HCT116 (cell line): ENCODE results near the gene PPP1R1A. TPM values are rescaled to one million over a fixed set of nuclear protein-coding genes. Genes with fewer than 3 reads are reported as not detected.

ENCODE experiments used
- ATAC-seq: fragments of 200-7000 bp; cut with Tn5 transposase; 2 replicates; pipeline ENCODE4 v1.9.1; 2020; ENCODE audit warnings: mild to moderate bottlenecking, moderate library complexity
- BruUV-seq: library from RNA; stranded (reverse); fragments of 400-500 nt; replicated peaks from 2 replicates; lab custom pipeline; 2021; lab: Mats Ljungman, UMichigan
- CTCF ChIA-PET: fragments of 300-600 bp; sonication (Branson Sonifier 250); formaldehyde crosslinking; loops from one replicate; lab custom pipeline; 2021; ENCODE audit warnings: antibody characterized with exemption; lab: Charles Lee
- POLR2A ChIA-PET: fragments of 300-600, 350-600 bp; sonication (Branson Sonifier 250); formaldehyde crosslinking; loops from one replicate; lab custom pipeline; 2021; ENCODE audit warnings: antibody characterized with exemption; lab: Charles Lee
- RAD21 ChIA-PET, 2 experiments: fragments of 300-600 bp; sonication (Branson Sonifier 250); formaldehyde crosslinking; loops; one replicate each; lab custom pipeline; 2023; ENCODE audit warnings: low total read pairs in 2 of 2; ENCODE audit not compliant: uncharacterized antibody in 2 of 2, unreplicated experiment in 2 of 2, low non-redundant PET in 1 of 2; lab: Charles Lee
- DNase-seq: peaks from one replicate; pipeline ENCODE4 v3.0.0-alpha.2; 2010; ENCODE audit warnings: low read depth, low spot score
- H2AFZ ChIP-seq: fragments of 200-600 bp; shearing (Covaris generic), sonication (generic); 2 replicates; pipeline ENCODE4 v1.6.1; 2017; ENCODE audit warnings: low read depth, mixed run types, mixed read lengths, antibody characterized with exemption, low read length; ENCODE audit not compliant: poor library complexity, severe bottlenecking
- H3K27ac ChIP-seq: 2 replicates; pipeline ENCODE4 v1.5.1; 2012; ENCODE audit warnings: low read depth, low read length
- H3K27me3 ChIP-seq: fragments of 200-600 bp; sonication (generic); 2 replicates; pipeline ENCODE4 v1.6.1; 2016; ENCODE audit warnings: mixed run types, low read length, mixed read lengths; ENCODE audit not compliant: insufficient read depth
- H3K36me3 ChIP-seq, 2 experiments: fragments of 200-500 bp in 1 of 2; fragments of 200-600 bp in 1 of 2; sonication (Bioruptor generic) in 1 of 2; sonication (generic) in 1 of 2; 2 replicates each; pipeline versions ENCODE4 v1.5.1 to v1.6.1; 2014 to 2016; ENCODE audit warnings: low read length in 2 of 2, inconsistent platforms in 1 of 2, mixed read lengths in 1 of 2, mixed run types in 1 of 2; ENCODE audit not compliant: insufficient read depth in 2 of 2, control insufficient read depth in 1 of 2
- H3K4me1 ChIP-seq, 2 experiments: fragments of 200-600 bp in 1 of 2; sonication (generic) in 1 of 2; 2 replicates each; pipeline versions ENCODE4 v1.5.1 to v1.6.1; 2012 to 2017; ENCODE audit warnings: low read length in 2 of 2, inconsistent platforms in 1 of 2, mild to moderate bottlenecking in 1 of 2, mixed read lengths in 1 of 2, mixed run types in 1 of 2, moderate library complexity in 1 of 2; ENCODE audit not compliant: insufficient read depth in 2 of 2, control insufficient read depth in 1 of 2
- H3K4me2 ChIP-seq: fragments of 200-600 bp; sonication (generic); 2 replicates; pipeline ENCODE4 v1.6.1; 2017; ENCODE audit warnings: mixed run types, low read length, mixed read lengths
- H3K4me3 ChIP-seq, 2 experiments: fragments of 200-600 bp in 1 of 2; sonication (generic) in 1 of 2; replicated peaks in 1 of 2; 2 replicates each; pipeline ENCODE4 v1.5.1; 2011 to 2016; ENCODE audit warnings: low read length in 2 of 2, control low read depth in 1 of 2, low read depth in 1 of 2, mild to moderate bottlenecking in 1 of 2, mixed read lengths in 1 of 2, mixed run types in 1 of 2
- H3K79me2 ChIP-seq: fragments of 200-600 bp; sonication (generic); 2 replicates; pipeline ENCODE4 v1.6.1; 2017; ENCODE audit warnings: mild to moderate bottlenecking, mixed run types, low read length, moderate library complexity, mixed read lengths; ENCODE audit not compliant: insufficient read depth
- H3K9ac ChIP-seq: fragments of 200-600 bp; sonication (generic); 2 replicates; pipeline ENCODE4 v1.6.1; 2016; ENCODE audit warnings: low read length, mixed read lengths
- H3K9me2 ChIP-seq: fragments of 200-600 bp; sonication (generic), shearing (Covaris generic); 2 replicates; pipeline ENCODE4 v1.6.1; 2017; ENCODE audit warnings: mixed run types, mild to moderate bottlenecking, moderate library complexity; ENCODE audit not compliant: insufficient read depth
- H3K9me3 ChIP-seq, 2 experiments: fragments of 200-500 bp in 1 of 2; fragments of 200-600 bp in 1 of 2; sonication (Bioruptor generic) in 1 of 2; sonication (generic) in 1 of 2; 2 replicates each; pipeline ENCODE4 v1.6.1; 2014 to 2017; ENCODE audit warnings: low read length in 2 of 2, mixed read lengths in 2 of 2, inconsistent platforms in 1 of 2, low read depth in 1 of 2, mild to moderate bottlenecking in 1 of 2, mixed run types in 1 of 2, moderate library complexity in 1 of 2; ENCODE audit not compliant: control insufficient read depth in 1 of 2, insufficient read depth in 1 of 2
- H4K20me1 ChIP-seq: fragments of 200-600 bp; sonication (generic), shearing (Covaris generic); 2 replicates; pipeline ENCODE4 v1.6.1; 2017; ENCODE audit warnings: mixed run types, mild to moderate bottlenecking, moderate library complexity; ENCODE audit not compliant: insufficient read depth
- EGR1 ChIP-seq: IDR thresholded peaks from 2 replicates; pipeline ENCODE4 v1.6.1; 2012; ENCODE audit warnings: low read depth
- EZH2 ChIP-seq: fragments of 200-600 bp; sonication (generic); IDR thresholded peaks from 2 replicates; pipeline ENCODE4 v1.6.1; 2017; ENCODE audit warnings: antibody characterized with exemption, mixed run types
- EZH2phosphoT487 ChIP-seq: fragments of 200-600 bp; IDR thresholded peaks from 2 replicates; pipeline ENCODE4 v1.6.1; 2018; ENCODE audit warnings: antibody characterized with exemption, borderline replicate concordance
- JUND ChIP-seq: IDR thresholded peaks from 2 replicates; pipeline ENCODE4 v1.6.1; 2012
- POLR2AphosphoS5 ChIP-seq: IDR thresholded peaks from 2 replicates; pipeline ENCODE4 v1.6.1; 2011; ENCODE audit warnings: mild to moderate bottlenecking, low read depth, low read length, moderate library complexity
- RAD21 ChIP-seq: IDR thresholded peaks from 2 replicates; pipeline ENCODE4 v1.6.1; 2012; ENCODE audit warnings: low read depth, mild to moderate bottlenecking
- SP1 ChIP-seq: IDR thresholded peaks from 2 replicates; pipeline ENCODE4 v1.6.1; 2012; ENCODE audit warnings: low read depth
- SRF ChIP-seq: IDR thresholded peaks from 2 replicates; pipeline ENCODE4 v1.6.1; 2012; ENCODE audit warnings: low read depth
- YY1 ChIP-seq: IDR thresholded peaks from 2 replicates; pipeline ENCODE4 v1.6.1; 2011; ENCODE audit warnings: low read length, low read depth, moderate library complexity, mild to moderate bottlenecking; ENCODE audit not compliant: insufficient replicate concordance; ENCODE audit errors: extremely low read depth
- ZBTB33 ChIP-seq: IDR thresholded peaks from 2 replicates; pipeline ENCODE4 v1.6.1; 2011; ENCODE audit warnings: mild to moderate bottlenecking, low read length, moderate library complexity; ENCODE audit not compliant: insufficient replicate concordance; ENCODE audit errors: extremely low read depth
- ZFX ChIP-seq: fragments of 450-650 bp; IDR thresholded peaks from 2 replicates; pipeline ENCODE4 v1.6.1; 2017
- intact Hi-C: fragments of 100-400 bp; cut with micrococcal nuclease; formaldehyde crosslinking; loops from 2 replicates; pipeline ENCODE4 v1.10.0; 2022
- total RNA-seq: library from RNA; stranded (reverse); gene quantifications from one replicate; pipeline ENCODE4 v1.2.1, GENCODE V29; 2021; ENCODE audit not compliant: unreplicated experiment

Gene PPP1R1A
- total RNA-seq, 1 experiment from 2014 or later, result 0.61 TPM

GRCh38 chr12:54538136-54538700, 50.2 kb downstream of the PPP1R1A start:
- Histone ChIP-seq H3K9me2 (no peaks in the 10 kb centered on the region), H3K27ac (no peak overlapping the region), H3K36me3 (no peaks in the 10 kb centered on the region), H3K4me2 (no peak overlapping the region), H3K4me1 (no peaks in the 10 kb centered on the region), H3K4me3 (no peak overlapping the region), H3K27me3 (peaks cover 20% of the 10 kb centered on the region), H3K79me2 (no peaks in the 10 kb centered on the region), H3K9ac (no peak overlapping the region), H3K9me3 (no peaks in the 10 kb centered on the region), H4K20me1 (no peaks in the 10 kb centered on the region), H2AFZ (no peak overlapping the region)
- no peak for DNase-seq
- intact Hi-C loops, result no loop called here
- no peak for ATAC-seq
- RAD21 ChIA-PET, result no interaction called here
- TF ChIP-seq EZH2phosphoT487 (no peak), JUND (no peak), SRF (no peak), POLR2AphosphoS5 (no peak), SP1 (no peak), ZBTB33 (no peak), EZH2 (no peak), ZFX (no peak), EGR1 (no peak), RAD21 (no peak), YY1 (no peak)
- CTCF ChIA-PET, result interaction anchor here (2.7 kb wide), 1 partner anchor 11 kb away, joined by 17 read pairs; no protein-coding TSS in a partner anchor
- POLR2A ChIA-PET, result no interaction called here
- BruUV-seq, result no TSS peak
